Type B pancreatic cell (in vitro differentiated cells): ENCODE data around the gene TLR9. TPM values are rescaled to one million over a fixed set of nuclear protein-coding genes. Genes with fewer than 3 reads are reported as not detected.

ENCODE experiments used
- DNase-seq: peaks from one replicate; pipeline ENCODE4 v3.0.0; 2021; ENCODE audit warnings: mixed read lengths; ENCODE audit not compliant: unreplicated experiment; ENCODE audit errors: extremely low spot score
- H3K27ac Mint-ChIP-seq: 2 replicates; pipeline ENCODE4 v1.8.0; 2021; ENCODE audit warnings: mild to moderate bottlenecking, mixed read lengths
- H3K27me3 Mint-ChIP-seq: 2 replicates; pipeline ENCODE4 v1.8.0; 2021; ENCODE audit warnings: mixed read lengths
- H3K36me3 Mint-ChIP-seq: 2 replicates; pipeline ENCODE4 v1.8.0; 2021; ENCODE audit warnings: mixed read lengths
- H3K4me1 Mint-ChIP-seq: one replicate; pipeline ENCODE4 v1.8.0; 2021; ENCODE audit warnings: mixed read lengths; ENCODE audit not compliant: unreplicated experiment
- H3K4me3 Mint-ChIP-seq: 2 replicates; pipeline ENCODE4 v1.8.0; 2021; ENCODE audit warnings: mild to moderate bottlenecking, mixed read lengths
- H3K9me3 Mint-ChIP-seq: 2 replicates; pipeline ENCODE4 v1.8.0; 2021; ENCODE audit warnings: mixed read lengths
- CTCF ChIP-seq: fragments of 200-600 bp; sonication (generic); conservative IDR thresholded peaks from 2 replicates; pipeline ENCODE4 v1.5.0; 2021; ENCODE audit warnings: antibody characterized with exemption, mild to moderate bottlenecking
- total RNA-seq: library from RNA; stranded (reverse); gene quantifications from 2 replicates; pipeline ENCODE4 v1.2.1, GENCODE V29; 2021; ENCODE audit warnings: low replicate concordance

Gene TLR9
- total RNA-seq, 1 donor from 2014 or later: 0.22 TPM

GRCh38 chr3:52231502-52232278 lies 6.2 kb upstream of the TLR9 start:
- Mint-ChIP-seq H3K4me1 (no peaks in the 10 kb centered on the region), H3K27me3 (no peaks in the 10 kb centered on the region), H3K27ac (no peak overlapping the region), H3K9me3 (no peaks in the 10 kb centered on the region), H3K36me3 (no peaks in the 10 kb centered on the region), H3K4me3 (no peak overlapping the region)
- peak; percentile 83 for TF ChIP-seq CTCF
- peak; percentile 84 for DNase-seq

- no peak overlapping the region for H3K4me3 Mint-ChIP-seq
- H3K4me1 Mint-ChIP-seq: no peaks in the 10 kb centered on the region
- no peaks in the 10 kb centered on the region for H3K27me3 Mint-ChIP-seq
- H3K27ac Mint-ChIP-seq: no peak overlapping the region
- no peak for TF ChIP-seq CTCF
- no peaks in the 10 kb centered on the region for H3K36me3 Mint-ChIP-seq
- no peak for DNase-seq
- no peaks in the 10 kb centered on the region for H3K9me3 Mint-ChIP-seq
Observed at GRCh38 chr3:52230889-52231499, 5.5 kb upstream of the TLR9 start.

GRCh38 chr3:52230461-52230860 lies 5.0 kb upstream of the TLR9 start:
- Mint-ChIP-seq H3K9me3 (no peaks in the 10 kb centered on the region), H3K27me3 (no peaks in the 10 kb centered on the region), H3K36me3 (no peaks in the 10 kb centered on the region), H3K27ac (no peak overlapping the region), H3K4me1 (no peaks in the 10 kb centered on the region), H3K4me3 (no peak overlapping the region)
- TF ChIP-seq CTCF: no peak
- no peak for DNase-seq

- Mint-ChIP-seq H3K9me3 (no peaks in the 10 kb centered on the region), H3K4me1 (no peaks in the 10 kb centered on the region), H3K36me3 (no peaks in the 10 kb centered on the region), H3K27me3 (no peaks in the 10 kb centered on the region), H3K4me3 (no peak overlapping the region), H3K27ac (no peak overlapping the region)
- TF ChIP-seq CTCF: no peak
- no peak for DNase-seq
Observed at GRCh38 chr3:52229656-52230055, 4.2 kb upstream of the TLR9 start.

- no peak for DNase-seq
- Mint-ChIP-seq H3K36me3 (no peaks in the 10 kb centered on the region), H3K9me3 (no peaks in the 10 kb centered on the region), H3K27me3 (no peaks in the 10 kb centered on the region), H3K4me3 (no peak overlapping the region), H3K4me1 (no peaks in the 10 kb centered on the region), H3K27ac (no peak overlapping the region)
- no peak for TF ChIP-seq CTCF
Observed at GRCh38 chr3:52228751-52229291, 3.4 kb upstream of the TLR9 start.
